Fibroblast of mammary gland (primary cell): Measurements from ENCODE around the gene CUL9.

Source experiments
- DNase-seq: peaks from one replicate; pipeline ENCODE4 v3.0.0-alpha.2; 2010; ENCODE audit warnings: low read depth
- H3K4me3 ChIP-seq: 2 replicates; pipeline ENCODE4 v1.5.1; 2011; ENCODE audit warnings: low read depth, mild to moderate bottlenecking, low read length, moderate library complexity; ENCODE audit not compliant: control insufficient read depth
- TF ChIP-seq, protein P1 (sequence below): conservative IDR thresholded peaks from 2 replicates; pipeline ENCODE4 v1.5.1; 2011; ENCODE audit warnings: low read depth, low read length, inconsistent platforms; ENCODE audit not compliant: control insufficient read depth, insufficient read depth

CUL9 gene

DNA sequence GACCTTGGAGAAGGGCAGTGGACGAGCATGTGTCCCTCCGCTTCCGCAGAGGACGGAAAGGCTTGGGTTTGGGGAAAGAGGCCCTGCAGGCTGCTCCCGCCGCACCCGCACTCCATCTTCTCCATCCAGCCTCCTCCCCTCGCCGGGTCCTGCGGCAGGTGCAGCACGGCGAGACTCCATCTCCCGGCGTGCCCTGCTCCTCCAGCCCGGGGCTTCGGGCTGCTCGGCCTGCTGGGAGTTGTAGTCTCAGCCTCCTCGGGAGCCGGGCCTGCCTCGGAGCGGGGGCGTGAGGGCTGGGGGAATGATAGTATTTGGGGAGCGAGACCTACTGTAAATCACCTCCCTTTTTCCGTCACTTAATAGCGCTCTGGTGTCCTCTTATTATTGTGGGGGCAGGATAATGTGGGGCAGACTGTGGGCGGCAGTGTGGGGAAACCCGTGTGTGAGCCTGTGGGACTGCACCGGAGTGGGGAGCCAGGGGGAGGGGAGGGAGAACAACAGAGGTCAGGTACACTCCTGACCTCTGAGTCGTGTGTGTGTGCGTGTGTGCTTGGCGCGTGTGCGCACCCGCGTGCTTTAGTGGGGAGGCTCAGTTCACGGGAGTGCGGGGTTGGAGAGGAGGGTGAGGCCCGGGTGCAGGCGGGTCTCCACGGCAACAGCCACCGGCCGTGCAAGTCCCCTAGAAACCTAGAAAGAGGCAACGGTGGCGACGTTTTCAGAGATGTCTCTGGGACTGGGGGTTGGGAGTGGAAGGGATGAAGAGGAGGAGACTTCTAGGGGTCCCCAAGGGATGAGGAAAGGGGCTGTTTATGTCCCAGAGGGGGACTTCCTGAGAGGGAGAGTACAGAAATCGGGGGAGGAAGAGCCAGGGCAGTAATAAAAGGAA, 65.4 kb downstream of the CUL9 start:
- TF ChIP-seq, protein P1, sequence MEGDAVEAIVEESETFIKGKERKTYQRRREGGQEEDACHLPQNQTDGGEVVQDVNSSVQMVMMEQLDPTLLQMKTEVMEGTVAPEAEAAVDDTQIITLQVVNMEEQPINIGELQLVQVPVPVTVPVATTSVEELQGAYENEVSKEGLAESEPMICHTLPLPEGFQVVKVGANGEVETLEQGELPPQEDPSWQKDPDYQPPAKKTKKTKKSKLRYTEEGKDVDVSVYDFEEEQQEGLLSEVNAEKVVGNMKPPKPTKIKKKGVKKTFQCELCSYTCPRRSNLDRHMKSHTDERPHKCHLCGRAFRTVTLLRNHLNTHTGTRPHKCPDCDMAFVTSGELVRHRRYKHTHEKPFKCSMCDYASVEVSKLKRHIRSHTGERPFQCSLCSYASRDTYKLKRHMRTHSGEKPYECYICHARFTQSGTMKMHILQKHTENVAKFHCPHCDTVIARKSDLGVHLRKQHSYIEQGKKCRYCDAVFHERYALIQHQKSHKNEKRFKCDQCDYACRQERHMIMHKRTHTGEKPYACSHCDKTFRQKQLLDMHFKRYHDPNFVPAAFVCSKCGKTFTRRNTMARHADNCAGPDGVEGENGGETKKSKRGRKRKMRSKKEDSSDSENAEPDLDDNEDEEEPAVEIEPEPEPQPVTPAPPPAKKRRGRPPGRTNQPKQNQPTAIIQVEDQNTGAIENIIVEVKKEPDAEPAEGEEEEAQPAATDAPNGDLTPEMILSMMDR = no peak
- H3K4me3 ChIP-seq = peak overlapping the region; percentile 40
- peak; percentile 16 for DNase-seq

DNA sequence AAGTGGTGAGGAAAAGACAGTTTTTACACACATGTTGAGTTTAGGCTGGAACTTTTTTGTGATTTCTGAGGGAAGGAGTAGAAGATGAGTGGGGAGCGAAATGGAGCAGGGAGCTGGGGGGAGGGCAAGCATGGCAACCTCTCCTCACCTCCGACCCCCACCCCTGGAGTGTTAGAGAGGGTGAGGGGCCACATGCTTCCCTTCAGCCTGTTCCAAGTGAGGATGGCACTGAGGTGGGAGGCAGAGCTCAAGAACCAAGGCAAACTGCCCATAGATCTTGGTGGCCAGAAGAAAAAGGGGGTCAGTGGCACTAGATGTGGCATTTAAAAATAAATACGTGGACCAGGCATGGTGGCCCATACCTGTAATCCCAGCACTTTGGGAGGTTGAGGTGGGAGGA, 66.1 kb downstream of the CUL9 start:
- TF ChIP-seq, protein P1 = no peak
- DNase-seq = no peak
- no peak overlapping the region for H3K4me3 ChIP-seq

DNA sequence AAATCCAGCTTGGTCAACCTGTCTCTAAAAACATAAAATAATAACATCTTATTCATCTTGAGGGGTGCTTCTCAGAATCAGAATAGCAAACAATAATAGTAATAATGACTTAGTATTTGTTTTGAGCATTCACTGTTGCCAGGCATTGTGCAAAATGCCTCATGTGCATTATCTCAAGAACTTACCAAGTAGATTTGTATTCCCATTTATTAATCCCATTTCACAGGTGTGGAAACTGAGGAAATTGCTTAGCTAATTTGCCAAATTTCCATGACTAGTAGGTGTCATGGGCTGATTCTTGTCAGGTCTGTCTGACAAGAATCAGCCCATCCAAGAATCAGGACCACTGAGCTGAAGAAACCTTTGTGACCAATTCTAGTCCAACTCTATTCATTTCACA, 66.8 kb downstream of the CUL9 start:
- H3K4me3 ChIP-seq = no peak overlapping the region
- no peak for DNase-seq
- TF ChIP-seq, protein P1 = no peak

DNA sequence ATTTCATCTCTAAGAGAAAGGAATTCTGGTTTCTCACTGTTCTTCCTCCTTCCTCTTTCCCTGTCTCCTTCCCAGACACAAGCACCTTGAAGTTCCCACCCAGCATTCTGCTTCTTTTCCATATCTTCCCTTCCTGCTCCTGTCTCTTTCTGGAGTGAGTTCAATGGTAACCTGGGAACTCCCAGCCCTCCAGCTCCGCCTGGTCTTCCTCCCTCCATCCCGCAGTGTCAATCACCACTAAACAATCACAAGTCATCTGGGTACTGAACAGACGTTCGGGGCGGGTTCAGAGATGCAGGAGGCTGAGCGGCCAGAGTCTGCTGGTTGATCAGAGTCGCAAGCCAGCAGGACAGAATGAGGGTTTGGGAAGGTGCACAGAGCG, 69.0 kb downstream of the CUL9 start:
- DNase-seq = no peak
- H3K4me3 ChIP-seq = no peak overlapping the region
- TF ChIP-seq, protein P1 = no peak

DNA sequence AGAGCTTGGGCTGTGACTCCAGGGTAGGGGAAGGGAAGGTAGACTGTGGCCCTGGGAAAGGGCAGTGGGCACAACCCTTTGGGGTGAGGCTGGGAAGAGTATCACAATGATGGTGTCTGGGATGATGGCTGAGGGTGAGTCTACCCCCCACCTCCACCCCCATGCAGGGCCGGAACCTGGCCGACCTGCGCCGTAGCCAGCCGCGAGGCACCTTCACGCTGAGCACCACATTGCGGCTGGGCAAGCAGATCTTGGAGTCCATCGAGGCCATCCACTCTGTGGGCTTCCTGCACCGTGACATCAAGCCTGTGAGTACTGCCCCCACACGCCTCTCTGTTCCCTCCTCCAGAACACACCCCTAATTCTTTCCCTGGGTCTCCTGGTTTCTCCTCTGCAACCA, 71.4 kb downstream of the CUL9 start:
- H3K4me3 ChIP-seq = no peak overlapping the region
- DNase-seq = no peak
- TF ChIP-seq, protein P1 = no peak

DNA sequence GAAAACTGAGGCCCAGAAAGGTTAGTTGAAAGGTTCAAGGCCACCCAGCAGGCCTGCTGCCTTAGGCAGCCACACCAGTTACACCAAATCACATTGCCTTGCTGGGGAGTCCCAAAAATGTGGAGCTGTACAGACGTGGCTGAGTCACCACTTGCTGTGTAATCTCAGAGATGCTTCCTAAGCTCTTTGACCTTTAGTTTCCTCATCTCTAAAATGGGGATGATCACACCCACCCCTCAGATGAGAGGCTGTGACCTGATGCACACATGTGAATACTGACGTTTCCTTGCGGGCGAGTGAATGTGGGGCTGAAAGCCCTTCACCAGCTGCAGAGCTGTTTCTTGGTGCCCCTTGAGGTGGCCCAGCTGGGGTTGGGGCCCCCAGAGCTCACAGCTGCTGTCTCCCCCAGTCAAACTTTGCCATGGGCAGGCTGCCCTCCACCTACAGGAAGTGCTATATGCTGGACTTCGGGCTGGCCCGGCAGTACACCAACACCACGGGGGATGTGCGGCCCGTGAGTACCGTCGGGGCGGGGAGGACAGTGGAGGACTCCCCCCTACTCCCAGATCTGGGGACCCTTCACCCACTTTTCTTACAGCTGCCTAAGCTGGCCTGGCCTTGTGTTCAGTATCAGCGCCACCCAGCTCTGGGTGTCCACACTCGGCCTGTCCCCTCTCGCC, 72.3 kb downstream of the CUL9 start:
- peak; percentile 45 for DNase-seq
- no peak overlapping the region for H3K4me3 ChIP-seq
- TF ChIP-seq, protein P1 = no peak
